HEK293 (cell line): Measurements from ENCODE around the gene CENPT.

Source experiments
- CTCF ChIA-PET: fragments of 350-600 bp; formaldehyde crosslinking; extraction: SDS; loops from one replicate; lab custom pipeline; 2021; ENCODE audit warnings: antibody characterized with exemption; lab: Yijun Ruan, JAX
- POLR2A ChIA-PET: fragments of 300-600 bp; formaldehyde crosslinking; extraction: SDS; loops from one replicate; lab custom pipeline; 2020; ENCODE audit warnings: antibody characterized with exemption, inconsistent platforms; lab: Yijun Ruan, JAX
- H3K27ac ChIP-seq: fragments of 200-500 bp; sonication (Bioruptor generic); 2 replicates; pipeline ENCODE4 v1.5.1; 2014; ENCODE audit warnings: low read depth, low read length, control low read depth, inconsistent platforms; ENCODE audit errors: extremely low read depth
- H3K36me3 ChIP-seq, 2 experiments: fragments of 200-500 bp in 1 of 2; sonication (Bioruptor generic) in 1 of 2; 1 replicate in 1 of 2; 2 replicates in 1 of 2; pipeline ENCODE4 v1.5.1; 2014 to 2017; ENCODE audit warnings: inconsistent platforms in 2 of 2, low read length in 2 of 2; ENCODE audit not compliant: control insufficient read depth in 2 of 2, insufficient read depth in 1 of 2
- H3K4me1 ChIP-seq: fragments of 200-500 bp; sonication (Bioruptor generic); 2 replicates; pipeline ENCODE4 v1.5.1; 2014; ENCODE audit warnings: mild to moderate bottlenecking, low read length, inconsistent platforms; ENCODE audit not compliant: control insufficient read depth, insufficient read depth
- H3K4me3 ChIP-seq: 2 replicates; pipeline ENCODE4 v1.5.1; 2011; ENCODE audit warnings: low read depth, mild to moderate bottlenecking, control low read depth, low read length, moderate library complexity
- H3K9me3 ChIP-seq: fragments of 200-500 bp; sonication (Bioruptor generic); 2 replicates; pipeline ENCODE4 v1.5.1; 2014; ENCODE audit warnings: low read depth, low read length, inconsistent platforms; ENCODE audit not compliant: control insufficient read depth, insufficient read depth
- ELK4 ChIP-seq: IDR thresholded peaks from 2 replicates; pipeline ENCODE4 v1.6.1; 2011; ENCODE audit warnings: mild to moderate bottlenecking, low read depth, low read length, borderline replicate concordance
- KLF1 ChIP-seq: fragments of 450-650 bp; formaldehyde crosslinking; IDR thresholded peaks from 2 replicates; pipeline ENCODE4 v1.5.1; 2016; ENCODE audit warnings: missing biosample characterization, missing genetic modification characterization
- SETDB1 ChIP-seq: IDR thresholded peaks from one replicate; pipeline ENCODE4 v1.6.1; 2017; ENCODE audit warnings: mild to moderate bottlenecking, low read length, moderate library complexity, mixed read lengths; ENCODE audit not compliant: insufficient read length
- SP2 ChIP-seq: fragments of 450-650 bp; formaldehyde crosslinking; IDR thresholded peaks from 2 replicates; pipeline ENCODE4 v1.5.1; 2016; ENCODE audit warnings: missing biosample characterization, missing genetic modification characterization
- WT1 ChIP-seq: fragments of 450-650 bp; formaldehyde crosslinking; IDR thresholded peaks from 2 replicates; pipeline ENCODE4 v1.5.1; 2016; ENCODE audit warnings: missing biosample characterization, missing genetic modification characterization
- ZBTB11 ChIP-seq: fragments of 450-650 bp; formaldehyde crosslinking; conservative IDR thresholded peaks from 2 replicates; pipeline ENCODE4 v1.5.1; 2016; ENCODE audit warnings: low read depth, missing biosample characterization, missing genetic modification characterization
- ZNF155 ChIP-seq: fragments of 450-650 bp; formaldehyde crosslinking; IDR thresholded peaks from 2 replicates; pipeline ENCODE4 v1.5.1; 2016; ENCODE audit warnings: missing biosample characterization, missing genetic modification characterization
- ZNF175 ChIP-seq: fragments of 450-650 bp; formaldehyde crosslinking; IDR thresholded peaks from 2 replicates; pipeline ENCODE4 v1.5.1; 2016; ENCODE audit warnings: missing biosample characterization, missing genetic modification characterization
- ZNF221 ChIP-seq: fragments of 450-650 bp; formaldehyde crosslinking; IDR thresholded peaks from 2 replicates; pipeline ENCODE4 v1.5.1; 2017; ENCODE audit warnings: missing biosample characterization, missing genetic modification characterization, borderline replicate concordance
- ZNF513 ChIP-seq: fragments of 450-650 bp; IDR thresholded peaks from 2 replicates; pipeline ENCODE4 v1.5.1; 2018; ENCODE audit warnings: missing biosample characterization, missing genetic modification characterization
- ZNF521 ChIP-seq: fragments of 450-650 bp; formaldehyde crosslinking; IDR thresholded peaks from 2 replicates; pipeline ENCODE4 v1.5.1; 2017; ENCODE audit warnings: missing biosample characterization, mild to moderate bottlenecking, missing genetic modification characterization
- ZNF555 ChIP-seq: fragments of 450-650 bp; formaldehyde crosslinking; conservative IDR thresholded peaks from 2 replicates; pipeline ENCODE4 v1.5.1; 2017; ENCODE audit warnings: missing biosample characterization, mild to moderate bottlenecking, missing genetic modification characterization, inconsistent platforms
- ZNF600 ChIP-seq: fragments of 450-650 bp; formaldehyde crosslinking; IDR thresholded peaks from 2 replicates; pipeline ENCODE4 v1.5.1; 2016; ENCODE audit warnings: missing biosample characterization, missing genetic modification characterization
- ZNF626 ChIP-seq: fragments of 450-650 bp; sonication (Bioruptor Pico); formaldehyde crosslinking; IDR thresholded peaks from 2 replicates; pipeline ENCODE4 v1.5.1; 2018; ENCODE audit warnings: missing biosample characterization, missing genetic modification characterization, inconsistent platforms
- ZNF629 ChIP-seq: fragments of 450-650 bp; formaldehyde crosslinking; IDR thresholded peaks from 2 replicates; pipeline ENCODE4 v1.5.1; 2017; ENCODE audit warnings: missing biosample characterization, missing genetic modification characterization
- ZNF664 ChIP-seq: fragments of 450-650 bp; formaldehyde crosslinking; IDR thresholded peaks from 2 replicates; pipeline ENCODE4 v1.5.1; 2016; ENCODE audit warnings: missing biosample characterization, missing genetic modification characterization
- ZNF704 ChIP-seq: fragments of 450-650 bp; formaldehyde crosslinking; IDR thresholded peaks from 2 replicates; pipeline ENCODE4 v1.5.1; 2016; ENCODE audit warnings: missing biosample characterization, missing genetic modification characterization
- ZNF792 ChIP-seq: fragments of 450-650 bp; formaldehyde crosslinking; IDR thresholded peaks from 2 replicates; pipeline ENCODE4 v1.5.1; 2016; ENCODE audit warnings: missing biosample characterization, missing genetic modification characterization
- ZNF837 ChIP-seq: fragments of 450-650 bp; formaldehyde crosslinking; IDR thresholded peaks from 2 replicates; pipeline ENCODE4 v1.5.1; 2016; ENCODE audit warnings: missing biosample characterization, missing genetic modification characterization

CENPT gene

GRCh38 chr16:67860589-67861398 is 13.3 kb upstream of the CENPT start:
- TF ChIP-seq ZNF513 (tag by site-specific recombination), result no peak
- no peak for TF ChIP-seq ELK4
- peak; percentile 84 for TF ChIP-seq ZNF664
- peak; percentile 45 for TF ChIP-seq ZNF629 (tag by site-specific recombination)
- TF ChIP-seq KLF1 (tag by site-specific recombination), result 0 out of 2 replicates have a peak, but pooled peaks have one; percentile 31
- TF ChIP-seq ZNF600 (tag by site-specific recombination), result peak; percentile 73; the same call in 1 of the 2 replicates
- ChIA-PET POLR2A (interaction anchor here (0.5 kb wide), 1 partner anchor 13 kb away, joined by 3 read pairs; no protein-coding TSS in a partner anchor), CTCF (interaction anchor here (0.7 to 2.7 kb wide), 6 partner anchors 9 to 188 kb away, joined by 3 to 13 read pairs (median 3); partner anchors contain the start of gene NRN1L)
- Histone ChIP-seq H3K4me3 (no peak overlapping the region), H3K27ac (no peak overlapping the region), H3K9me3 (no peaks in the 10 kb centered on the region), H3K4me1 (peaks cover 10% of the 10 kb centered on the region), H3K36me3 (peaks cover 5 to 66% of the 10 kb centered on the region in 2 experiments; a peak in 2 of 3 replicates)

- no peak overlapping the region for H3K27ac ChIP-seq
- TF ChIP-seq ZBTB11 (tag by site-specific recombination) (no peak), SETDB1 (no peak), SP2 (tag by site-specific recombination) (no peak), ZNF792 (no peak), WT1 (no peak), ZNF555 (tag by site-specific recombination) (no peak), ZNF175 (tag by site-specific recombination) (no peak), ZNF155 (tag by site-specific recombination) (no peak), ZNF626 (tag by site-specific recombination) (no peak), ZNF521 (tag by site-specific recombination) (no peak), ZNF221 (tag by site-specific recombination) (no peak), ZNF837 (tag by site-specific recombination) (no peak), ZNF704 (no peak)
- peaks cover 15% of the 10 kb centered on the region for H3K4me1 ChIP-seq
- no peaks in the 10 kb centered on the region for H3K9me3 ChIP-seq
- ChIA-PET POLR2A (interaction anchor here (0.9 kb wide), 1 partner anchor 34 kb away, joined by 3 read pairs; no protein-coding TSS in a partner anchor), CTCF (interaction anchor here (0.5 to 1.4 kb wide), 6 partner anchors 14 to 84 kb away, joined by 3 to 5 read pairs (median 4); partner anchors contain the start of gene EDC4)
- no peak overlapping the region for H3K4me3 ChIP-seq
- H3K36me3 ChIP-seq, result peaks cover 0 to 59% of the 10 kb centered on the region in 2 experiments; a peak in 2 of 3 replicates
Measured at GRCh38 chr16:67858500-67858899, 11.0 kb upstream of the CENPT start.
